Measurements from ENCODE around the gene CRYZ.

CRYZ gene

DNA sequence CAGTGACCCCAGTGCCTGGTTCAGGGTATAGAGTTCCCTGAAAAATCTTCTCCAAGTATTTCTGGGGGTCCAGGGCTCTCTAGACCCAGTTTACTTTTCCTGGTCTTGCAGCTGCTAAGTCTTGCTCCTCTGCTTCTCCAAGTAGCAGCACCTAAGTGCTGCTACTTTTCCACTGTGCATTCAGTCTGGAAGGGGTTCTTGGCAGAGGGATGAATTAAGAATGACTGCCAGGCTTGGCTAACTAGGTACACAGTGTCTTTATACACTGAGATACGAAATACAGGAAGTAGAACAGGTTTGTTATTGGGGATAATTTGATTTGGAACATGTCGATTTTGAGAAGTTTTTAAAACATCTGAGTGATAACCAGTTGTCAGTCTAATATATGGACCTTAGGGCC lies 35.0 kb downstream of the CRYZ start:
- Histone ChIP-seq H3K9me3 (no peaks in the 10 kb centered on the region), H3K36me3 (no peaks in the 10 kb centered on the region), H3K27me3 (no peaks in the 10 kb centered on the region), H3K4me1 (ENCODE audit: control insufficient read depth in 1 of 2, insufficient read depth in 1 of 2, low read depth in 1 of 2, low read length in 1 of 2) (no peaks in the 10 kb centered on the region), H3K4me3 (ENCODE audit: low read depth in 1 of 2, low read length in 1 of 2) (no peak overlapping the region), H3K27ac (no peak overlapping the region)
- TF ChIP-seq, protein P1, sequence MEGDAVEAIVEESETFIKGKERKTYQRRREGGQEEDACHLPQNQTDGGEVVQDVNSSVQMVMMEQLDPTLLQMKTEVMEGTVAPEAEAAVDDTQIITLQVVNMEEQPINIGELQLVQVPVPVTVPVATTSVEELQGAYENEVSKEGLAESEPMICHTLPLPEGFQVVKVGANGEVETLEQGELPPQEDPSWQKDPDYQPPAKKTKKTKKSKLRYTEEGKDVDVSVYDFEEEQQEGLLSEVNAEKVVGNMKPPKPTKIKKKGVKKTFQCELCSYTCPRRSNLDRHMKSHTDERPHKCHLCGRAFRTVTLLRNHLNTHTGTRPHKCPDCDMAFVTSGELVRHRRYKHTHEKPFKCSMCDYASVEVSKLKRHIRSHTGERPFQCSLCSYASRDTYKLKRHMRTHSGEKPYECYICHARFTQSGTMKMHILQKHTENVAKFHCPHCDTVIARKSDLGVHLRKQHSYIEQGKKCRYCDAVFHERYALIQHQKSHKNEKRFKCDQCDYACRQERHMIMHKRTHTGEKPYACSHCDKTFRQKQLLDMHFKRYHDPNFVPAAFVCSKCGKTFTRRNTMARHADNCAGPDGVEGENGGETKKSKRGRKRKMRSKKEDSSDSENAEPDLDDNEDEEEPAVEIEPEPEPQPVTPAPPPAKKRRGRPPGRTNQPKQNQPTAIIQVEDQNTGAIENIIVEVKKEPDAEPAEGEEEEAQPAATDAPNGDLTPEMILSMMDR (IDR thresholded peaks at IDR 0.05), result no peak

DNA sequence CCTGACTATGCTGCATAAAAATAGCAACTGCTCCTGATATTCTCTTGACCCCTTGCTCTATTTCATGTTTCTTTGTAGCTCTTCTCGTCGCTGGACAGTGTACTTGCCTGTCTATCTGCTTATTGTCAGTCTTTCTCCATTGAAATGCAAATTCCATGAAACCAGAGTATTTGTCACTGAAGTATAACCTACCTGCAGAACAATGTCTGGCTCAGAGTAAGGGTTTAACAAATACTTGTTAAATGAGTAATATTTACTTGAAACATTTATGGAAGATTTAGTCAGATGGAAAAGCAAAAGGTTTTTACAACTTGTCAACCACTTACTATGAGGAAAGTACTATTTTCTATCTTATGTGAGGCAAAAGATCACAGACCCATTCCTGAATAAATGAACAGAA lies 39.4 kb downstream of the CRYZ start:
- H3K27me3 ChIP-seq, result no peaks in the 10 kb centered on the region
- H3K9me3 ChIP-seq, result no peaks in the 10 kb centered on the region
- no peaks in the 10 kb centered on the region for H3K36me3 ChIP-seq
- TF ChIP-seq, protein P1 (IDR thresholded peaks at IDR 0.05), result no peak
- H3K27ac ChIP-seq, result no peak overlapping the region
- no peaks in the 10 kb centered on the region for H3K4me1 ChIP-seq (ENCODE audit: control insufficient read depth in 1 of 2, insufficient read depth in 1 of 2, low read depth in 1 of 2, low read length in 1 of 2)
- no peak overlapping the region for H3K4me3 ChIP-seq (ENCODE audit: low read depth in 1 of 2, low read length in 1 of 2)

DNA sequence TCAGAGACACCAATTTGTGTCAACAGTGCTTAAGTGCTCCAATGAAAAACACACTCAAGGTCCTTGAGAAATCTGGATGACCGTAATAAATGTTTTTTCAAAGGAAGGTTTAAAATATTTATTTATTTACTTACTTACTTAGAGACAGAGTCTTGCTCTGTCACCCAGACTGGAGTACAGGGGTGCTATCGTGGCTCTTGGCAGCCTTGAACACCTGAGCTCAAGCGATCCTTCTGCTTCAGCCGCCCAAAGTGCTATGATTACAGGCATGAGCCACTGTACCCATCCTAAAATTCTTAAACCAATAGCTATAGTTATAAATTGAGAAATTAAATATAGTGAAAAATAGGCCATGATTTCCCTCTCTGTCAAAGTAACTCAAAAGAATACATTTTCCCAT lies 41.9 kb downstream of the CRYZ start:
- Histone ChIP-seq H3K27ac (no peak overlapping the region), H3K27me3 (no peaks in the 10 kb centered on the region), H3K9me3 (no peaks in the 10 kb centered on the region), H3K36me3 (no peaks in the 10 kb centered on the region), H3K4me3 (ENCODE audit: low read depth in 1 of 2, low read length in 1 of 2) (no peak overlapping the region), H3K4me1 (ENCODE audit: control insufficient read depth in 1 of 2, insufficient read depth in 1 of 2, low read depth in 1 of 2, low read length in 1 of 2) (no peaks in the 10 kb centered on the region)
- TF ChIP-seq, protein P1 (IDR thresholded peaks at IDR 0.05), result no peak

DNA sequence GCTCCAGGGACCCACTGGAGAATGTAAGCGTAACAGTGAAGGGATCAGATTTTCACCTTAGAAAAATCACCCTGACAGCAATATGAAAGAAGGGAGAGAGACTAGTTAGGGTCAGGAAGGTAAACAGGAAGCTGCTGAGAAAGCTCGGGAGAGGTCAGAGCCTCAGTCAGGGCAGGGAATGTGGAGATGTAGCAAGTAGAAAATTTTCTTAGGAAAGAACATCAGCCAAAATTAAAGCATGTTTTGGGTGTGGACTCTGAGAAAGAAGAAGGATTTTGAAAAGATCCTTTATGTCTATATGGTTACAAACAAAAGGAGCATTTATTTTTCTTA lies 42.5 kb downstream of the CRYZ start:
- no peaks in the 10 kb centered on the region for H3K9me3 ChIP-seq
- H3K36me3 ChIP-seq, result no peaks in the 10 kb centered on the region
- no peak overlapping the region for H3K27ac ChIP-seq
- no peaks in the 10 kb centered on the region for H3K4me1 ChIP-seq (ENCODE audit: control insufficient read depth in 1 of 2, insufficient read depth in 1 of 2, low read depth in 1 of 2, low read length in 1 of 2)
- no peak overlapping the region for H3K4me3 ChIP-seq (ENCODE audit: low read depth in 1 of 2, low read length in 1 of 2)
- TF ChIP-seq, protein P1 (IDR thresholded peaks at IDR 0.05), result no peak
- no peaks in the 10 kb centered on the region for H3K27me3 ChIP-seq

DNA sequence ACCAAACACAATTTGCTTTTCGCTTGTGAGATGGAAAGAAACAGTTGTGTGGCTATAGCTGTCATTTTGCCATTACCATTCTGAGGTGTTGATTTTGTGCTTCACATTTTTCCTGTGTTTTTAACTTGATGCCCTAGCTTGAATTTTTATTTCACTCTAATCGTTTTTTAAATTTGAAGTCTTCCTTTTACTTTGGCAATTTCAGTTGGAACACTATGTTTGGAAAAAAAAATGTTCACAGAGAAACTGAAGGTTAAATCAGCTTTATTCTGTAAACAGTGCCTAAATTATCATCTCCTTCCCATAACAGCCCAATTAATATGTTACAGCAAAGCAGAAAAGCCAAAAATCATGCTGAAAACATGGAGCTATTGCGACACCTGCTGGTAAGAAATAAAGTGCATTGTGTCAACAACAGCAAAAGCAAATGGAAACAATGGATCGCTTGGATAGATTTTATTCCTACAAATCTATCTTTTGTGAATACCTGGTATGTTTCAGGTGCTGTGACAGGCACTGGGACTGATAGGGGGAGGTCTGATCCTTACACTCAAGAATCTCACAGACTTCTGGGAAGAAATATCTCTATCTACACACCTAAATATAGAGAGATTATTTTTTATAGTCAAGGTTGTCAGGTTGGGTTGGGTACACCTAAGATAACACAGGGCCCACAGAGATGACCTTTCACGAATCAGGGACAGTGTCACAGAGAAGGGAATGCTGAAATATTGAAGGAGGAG lies 43.1 kb downstream of the CRYZ start:
- H3K4me1 ChIP-seq (ENCODE audit: control insufficient read depth in 1 of 2, insufficient read depth in 1 of 2, low read depth in 1 of 2, low read length in 1 of 2), result no peaks in the 10 kb centered on the region
- H3K27ac ChIP-seq, result no peak overlapping the region
- no peaks in the 10 kb centered on the region for H3K27me3 ChIP-seq
- H3K36me3 ChIP-seq, result no peaks in the 10 kb centered on the region
- TF ChIP-seq, protein P1 (IDR thresholded peaks at IDR 0.05), result peak; percentile 27
- H3K9me3 ChIP-seq, result no peaks in the 10 kb centered on the region
- no peak overlapping the region for H3K4me3 ChIP-seq (ENCODE audit: low read depth in 1 of 2, low read length in 1 of 2)
